AML-193 (cell line): ENCODE measurements around the gene GRIN3B.
"Not testable (repeated sequence)": the region's sequence is repeated elsewhere in the genome, so short reads cannot be mapped to it uniquely, and the experiment has no call there.

Experiments used
- DNase-seq, 2 experiments: peaks; one replicate each; lab custom pipeline; 2025; lab: John Stamatoyannopoulos, UW

The GRIN3B gene

GRCh38 chr19:1000095-1000494 is at the start of gene GRIN3B:
TSS of gene GRIN3B (plus strand) at chr19:1000419. CDS start at chr19:1000438, 19 bp downstream.
- DNase-seq, result peak; percentile 32 to 47

DNA sequence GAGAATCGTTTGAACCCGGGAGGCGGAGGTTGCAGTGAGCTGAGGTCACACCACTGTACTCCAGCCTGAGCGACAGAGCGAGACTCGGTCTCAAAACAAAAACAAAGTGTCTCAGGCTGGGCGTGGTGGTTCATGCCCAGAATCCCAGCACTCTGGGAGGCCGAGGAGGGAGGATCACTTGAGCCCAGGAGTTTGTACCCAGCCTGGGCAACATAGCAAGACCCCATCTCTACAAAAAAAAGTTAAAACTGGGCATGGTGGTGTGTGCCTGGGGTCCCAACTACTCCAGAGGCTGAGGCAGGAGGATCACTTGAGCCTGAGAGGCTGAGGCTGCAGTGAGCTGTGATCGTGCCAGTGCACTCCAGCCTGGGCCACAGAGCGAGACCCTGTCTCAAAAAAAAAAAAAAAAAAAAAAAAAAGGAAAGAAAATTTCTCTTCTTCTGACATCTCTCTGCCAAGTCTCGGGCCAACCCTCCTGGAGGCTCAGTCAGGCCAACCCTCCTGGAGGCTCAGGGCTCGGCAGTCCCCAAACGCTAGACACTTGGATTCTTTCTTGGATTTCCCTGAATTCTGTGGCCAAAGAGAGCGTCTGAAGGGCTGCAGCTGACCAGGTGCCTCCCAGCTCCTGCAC is 48.1 kb upstream of the GRIN3B start:
- DNase-seq, result no peak

DNA sequence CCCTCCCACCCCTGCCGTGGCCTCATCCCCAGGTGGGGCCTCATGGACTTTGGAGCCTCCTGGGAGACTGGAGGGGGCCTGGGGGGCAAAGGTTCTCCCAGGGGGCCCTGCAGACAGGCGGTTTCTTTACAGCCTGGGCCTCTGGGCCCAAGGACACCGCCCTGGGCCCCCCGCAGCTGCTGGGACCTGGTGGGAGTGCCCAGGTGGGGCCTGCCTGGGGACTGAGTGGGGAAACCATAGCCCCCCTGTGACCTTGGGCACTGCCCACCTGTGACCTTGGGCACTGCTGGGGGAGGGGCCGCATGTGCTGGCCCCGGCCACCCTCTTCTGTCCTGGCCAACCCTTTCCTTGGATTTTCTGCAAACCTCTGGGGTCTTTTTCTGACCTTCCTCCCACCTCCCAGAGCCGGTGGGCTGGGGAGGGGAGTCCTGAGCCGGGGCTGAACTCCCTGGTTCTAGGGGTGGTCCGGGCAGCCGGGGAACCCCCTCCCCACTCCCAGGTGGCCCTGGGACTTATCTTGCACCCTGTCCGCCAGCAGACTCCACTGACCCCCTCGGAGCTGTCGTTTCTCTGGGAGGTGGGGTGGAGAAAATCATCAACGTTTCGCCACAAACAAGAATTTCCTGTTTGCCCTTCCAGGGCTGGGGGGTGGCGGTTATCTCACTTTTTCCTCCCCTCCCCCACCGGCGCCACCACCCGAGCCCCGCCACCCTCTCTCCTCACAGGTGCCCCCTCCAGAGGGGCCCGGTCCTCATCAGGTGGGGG is 47.4 kb upstream of the GRIN3B start:
- no peak for DNase-seq

DNA sequence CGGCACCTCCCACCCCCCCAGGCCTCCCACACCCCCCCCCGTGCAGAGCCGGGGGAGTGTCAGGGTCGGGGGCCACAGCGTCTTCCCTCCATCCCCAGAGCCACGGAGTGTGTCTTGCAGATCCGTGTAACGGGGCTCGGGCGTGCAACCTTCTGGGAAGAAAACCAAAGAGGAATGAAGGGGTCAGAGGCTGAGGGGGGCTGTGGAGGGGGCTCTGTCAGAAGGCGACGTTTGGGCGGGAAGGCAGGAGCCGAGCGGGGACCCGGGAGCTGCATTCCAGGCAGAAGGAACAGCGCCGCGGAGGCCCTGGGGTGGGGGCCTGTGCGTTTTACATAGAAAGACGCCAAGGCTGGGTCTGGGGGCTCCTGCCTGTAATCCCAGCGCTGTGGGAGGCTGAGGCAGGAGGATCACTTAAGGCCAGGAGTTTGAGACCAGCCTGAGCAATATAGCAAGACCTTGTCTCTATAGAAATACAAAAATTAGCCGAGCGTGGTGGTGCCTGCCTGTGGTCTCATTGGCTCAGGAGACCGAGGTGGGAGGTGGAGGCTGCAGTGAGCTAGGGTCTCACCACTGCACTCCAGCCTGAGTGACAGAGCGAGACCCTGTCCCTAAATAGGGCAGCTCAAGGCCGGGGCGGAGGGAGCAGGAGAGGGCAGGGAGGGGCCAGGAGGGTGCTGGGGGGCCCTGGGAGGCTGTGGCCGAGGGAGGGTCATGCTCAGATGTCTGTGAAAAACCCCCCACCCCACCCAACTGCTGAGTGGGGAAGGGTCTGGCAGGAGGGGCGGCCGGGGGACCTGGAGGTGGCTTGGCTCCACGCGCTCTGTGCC is 46.6 kb upstream of the GRIN3B start:
- no peak for DNase-seq

DNA sequence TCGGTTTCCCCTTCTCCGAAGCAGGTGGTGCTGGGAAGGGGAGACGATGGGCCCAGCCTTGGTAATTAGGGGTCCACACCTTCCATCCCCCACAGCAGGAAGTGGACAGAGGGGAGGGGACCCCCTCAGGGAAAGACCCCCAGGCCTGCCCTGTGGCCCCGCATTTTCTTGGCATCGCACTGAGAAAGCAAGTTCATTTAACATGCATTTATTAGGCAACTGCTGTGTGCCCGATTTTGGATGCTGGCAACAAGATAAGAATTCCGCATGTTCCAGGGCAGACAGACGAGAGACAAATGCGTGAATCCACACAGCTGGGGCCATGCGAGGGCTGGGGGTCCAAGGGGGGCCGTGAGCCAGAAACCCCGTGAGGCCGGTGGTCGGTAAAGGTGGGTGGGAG is 45.9 kb upstream of the GRIN3B start:
- no peak for DNase-seq

- DNase-seq, result no peak
Measured at GRCh38 chr19:954672-955494, 45.3 kb upstream of the GRIN3B start.

- DNase-seq, result no peak
Measured at GRCh38 chr19:955803-956765, 44.1 kb upstream of the GRIN3B start.

GRCh38 chr19:956766-957440 is 43.3 kb upstream of the GRIN3B start:
- DNase-seq, result no peak

DNA sequence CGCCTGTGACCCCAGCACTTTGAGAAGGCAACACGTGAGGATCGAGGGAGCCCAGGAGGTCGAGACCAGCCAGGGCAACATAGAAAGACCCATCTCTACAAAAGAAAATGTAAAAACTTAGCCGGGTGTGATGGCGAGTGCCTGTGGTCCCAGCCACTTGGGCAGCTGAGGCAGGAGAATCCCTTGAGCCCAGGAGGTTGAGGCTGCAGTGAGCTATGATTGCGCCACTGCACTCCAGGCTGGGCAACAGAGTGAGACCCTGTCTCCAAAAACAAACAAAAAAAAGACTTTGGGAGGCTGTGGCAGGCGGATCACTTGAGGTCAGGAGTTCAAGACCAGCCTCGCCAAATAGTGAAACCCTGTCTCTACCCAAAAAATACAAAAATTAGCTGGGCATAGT is 42.6 kb upstream of the GRIN3B start:
- DNase-seq, result not testable (repeated sequence)

GRCh38 chr19:958967-959855 is 41.0 kb upstream of the GRIN3B start:
- DNase-seq, result no peak

DNA sequence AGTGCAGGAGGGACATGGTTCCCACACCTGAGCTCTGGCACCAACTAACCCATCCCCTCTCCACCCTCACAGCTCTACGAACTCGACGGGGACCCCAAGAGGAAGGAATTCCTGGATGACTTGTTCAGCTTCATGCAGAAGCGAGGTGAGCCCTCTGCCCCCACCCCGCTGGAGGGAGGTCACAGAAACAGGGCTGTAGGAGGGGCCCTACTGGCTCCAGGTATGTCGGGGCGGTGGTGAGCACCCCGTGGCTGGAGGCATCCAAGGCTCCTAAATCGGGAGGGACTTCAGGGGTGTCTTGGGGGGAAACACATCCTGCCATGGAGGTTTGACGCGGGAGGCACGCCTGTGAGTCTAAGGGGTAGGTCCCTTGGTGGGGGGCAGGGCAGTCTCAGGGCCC is 40.2 kb upstream of the GRIN3B start:
- DNase-seq, result no peak

DNA sequence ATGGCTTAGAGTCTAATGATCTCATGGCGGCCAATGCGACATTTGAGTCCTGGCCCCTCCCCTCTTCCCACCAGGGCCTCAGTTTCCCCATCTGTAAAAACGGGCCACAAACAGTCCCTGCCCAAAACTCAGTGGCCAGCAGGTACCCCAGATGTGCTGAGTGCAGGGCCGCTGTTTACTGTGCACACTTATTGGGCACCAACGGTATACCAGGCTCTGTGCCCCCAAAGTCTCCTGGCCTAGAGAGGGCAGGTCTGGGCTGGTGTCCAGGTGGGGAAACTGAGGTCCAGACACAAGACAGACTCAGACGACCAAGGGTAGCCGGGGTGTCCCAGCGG is 39.6 kb upstream of the GRIN3B start:
- DNase-seq, result no peak

GRCh38 chr19:961866-962620 is 38.2 kb upstream of the GRIN3B start:
- DNase-seq, result no peak

DNA sequence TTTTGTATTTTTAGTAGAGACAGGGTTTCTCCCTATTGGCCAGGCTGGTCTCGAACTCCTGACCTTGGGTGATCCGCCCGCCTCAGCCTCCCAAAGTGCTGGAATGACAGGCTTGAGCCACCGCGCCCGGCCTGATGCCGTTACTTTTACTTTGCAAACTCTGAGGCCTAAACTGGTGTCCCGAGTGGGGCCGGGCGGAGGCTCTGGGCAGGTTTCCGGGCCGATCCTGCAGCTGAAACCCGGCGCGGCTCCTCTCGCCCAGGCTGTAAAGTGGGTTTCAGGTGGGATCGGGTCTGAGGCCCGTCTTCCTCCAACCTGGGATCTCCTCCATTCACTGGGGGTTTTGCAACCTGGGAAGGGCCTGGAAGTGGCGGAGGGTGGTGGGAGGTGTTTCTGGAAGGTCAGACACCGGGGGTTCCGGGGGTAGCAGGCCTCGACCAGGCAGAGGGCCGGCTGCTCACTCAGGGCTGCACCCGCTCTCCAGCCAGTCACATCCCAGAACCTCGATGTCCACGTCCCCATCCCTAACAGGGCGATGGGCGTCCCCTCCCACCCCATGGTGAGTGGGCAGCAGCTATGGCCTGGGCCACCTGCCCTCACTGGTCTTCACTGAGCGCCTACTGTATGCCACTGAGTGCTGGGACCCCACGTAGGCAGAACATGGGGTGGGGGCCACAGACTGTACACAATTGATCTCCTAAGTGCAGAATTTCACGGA is 37.4 kb upstream of the GRIN3B start:
- no peak for DNase-seq

- no peak for DNase-seq
Measured at GRCh38 chr19:963486-963951, 36.7 kb upstream of the GRIN3B start.

- no peak for DNase-seq
Measured at GRCh38 chr19:964116-964520, 36.1 kb upstream of the GRIN3B start.
